GM18861 (cell line): ENCODE data around the gene CENPO.
A peak's percentile ranks its signal among the peaks of the same experiment; 100 is the strongest.
"Not testable (repeated sequence)": the region's sequence is repeated elsewhere in the genome, so short reads cannot be mapped to it uniquely, and the experiment has no call there.

Source experiments
- ATAC-seq: cut with Tn5 transposase; IDR thresholded peaks from one replicate; pipeline ENCODE4 v1.9.1; 2021; ENCODE audit not compliant: unreplicated experiment

The CENPO gene

GRCh38 chr2:24822049-24822706 is 29.0 kb downstream of the CENPO start:
- ATAC-seq = no peak

- no peak for ATAC-seq
Observed at GRCh38 chr2:24824071-24824588, 30.9 kb downstream of the CENPO start.

- no peak for ATAC-seq
Observed at GRCh38 chr2:24824966-24825882, 32.0 kb downstream of the CENPO start.

GRCh38 chr2:24825883-24826772 is 32.9 kb downstream of the CENPO start:
- ATAC-seq = no peak

GRCh38 chr2:24826773-24827145 is 33.5 kb downstream of the CENPO start:
- no peak for ATAC-seq

GRCh38 chr2:24827321-24828237 is 34.4 kb downstream of the CENPO start:
- ATAC-seq = peak; percentile 75

GRCh38 chr2:24828238-24828996 is 35.2 kb downstream of the CENPO start:
- ATAC-seq = no peak

GRCh38 chr2:24830351-24830750 is 37.1 kb downstream of the CENPO start:
- ATAC-seq = no peak

GRCh38 chr2:24830786-24831185 is 37.6 kb downstream of the CENPO start:
- ATAC-seq = no peak

GRCh38 chr2:24831221-24832072 is 38.2 kb downstream of the CENPO start:
- ATAC-seq = no peak

- no peak for ATAC-seq
Observed at GRCh38 chr2:24832073-24832461, 38.8 kb downstream of the CENPO start.

- ATAC-seq = no peak
Observed at GRCh38 chr2:24832521-24832920, 39.3 kb downstream of the CENPO start.

- no peak for ATAC-seq
Observed at GRCh38 chr2:24832931-24833701, 39.9 kb downstream of the CENPO start.

- no peak for ATAC-seq
Observed at GRCh38 chr2:24833821-24834732, 40.9 kb downstream of the CENPO start.

- no peak for ATAC-seq
Observed at GRCh38 chr2:24834733-24835395, 41.6 kb downstream of the CENPO start.

- ATAC-seq = not testable (repeated sequence)
Observed at GRCh38 chr2:24835411-24835810, 42.2 kb downstream of the CENPO start.
